Tibial nerve (tissue), 4 donors: ENCODE results near the gene PRL. TPM values are rescaled to one million over a fixed set of nuclear protein-coding genes. Genes with fewer than 3 reads are reported as not detected.

ENCODE experiments used
- DNase-seq, 2 donors: peaks; one replicate each; pipeline ENCODE4 v3.0.0-alpha.2; 2019; ENCODE audit warnings: low spot score in 2 of 2
- H3K27ac ChIP-seq, 4 donors: fragments of 200-600 bp; sonication (generic) in 3 of 4; one replicate each; pipeline ENCODE4 v1.5.1; 2017 to 2019; ENCODE audit warnings: mild to moderate bottlenecking in 1 of 4
- H3K27me3 ChIP-seq, 2 donors: fragments of 200-600 bp; sonication (generic) in 1 of 2; one replicate each; pipeline versions ENCODE4 v1.5.1 to v1.6.0; 2017 to 2019
- H3K36me3 ChIP-seq, 3 donors: fragments of 200-600 bp; sonication (generic); one replicate each; pipeline ENCODE4 v1.5.1; 2018 to 2019
- H3K4me1 ChIP-seq, 4 donors: fragments of 200-600 bp; sonication (generic) in 3 of 4; one replicate each; pipeline ENCODE4 v1.5.1; 2017 to 2019
- H3K4me3 ChIP-seq, 4 donors: fragments of 200-600 bp; sonication (generic) in 3 of 4; one replicate each; pipeline ENCODE4 v1.5.1; 2017 to 2019; ENCODE audit warnings: mild to moderate bottlenecking in 1 of 4, moderate library complexity in 1 of 4
- H3K9me3 ChIP-seq, 4 donors: fragments of 200-600 bp; sonication (generic) in 3 of 4; one replicate each; pipeline ENCODE4 v1.5.1; 2017 to 2019
- CTCF ChIP-seq, 5 experiments: fragments of 200-600 bp in 3 of 5; fragments of 450-650 bp in 2 of 5; sonication (generic) in 3 of 5; IDR thresholded peaks; one replicate each; pipeline ENCODE4 v1.5.1; 2016 to 2019; ENCODE audit warnings: antibody characterized with exemption in 5 of 5, mild to moderate bottlenecking in 3 of 5, moderate library complexity in 2 of 5
- EP300 ChIP-seq, 2 donors: sonication (generic); formaldehyde crosslinking; IDR thresholded peaks; one replicate each; pipeline ENCODE4 v1.6.1; 2017; ENCODE audit warnings: antibody characterized with exemption in 2 of 2, mild to moderate bottlenecking in 1 of 2
- POLR2A ChIP-seq, 2 donors: fragments of 450-650 bp; IDR thresholded peaks; one replicate each; pipeline ENCODE4 v1.6.1; 2017; ENCODE audit warnings: antibody characterized with exemption in 2 of 2, mild to moderate bottlenecking in 2 of 2, moderate library complexity in 2 of 2
- WGBS, 2 donors: methylation state at CpG; one replicate each; pipeline ENCODE4 v1.1.5; 2018; 5-methylcytosine and 5-hydroxymethylcytosine counted together
- total RNA-seq, 4 donors: library from RNA; depleted of rRNA; stranded (reverse); fragments of >200 nt; gene quantifications; one replicate each; pipeline ENCODE4 v1.1.0, GENCODE V29; 2016

Gene PRL
- total RNA-seq, 4 donors from 2014 or later: not detected

- DNase-seq: no peak
- WGBS, 2 donors: 89 to 93% methylated on average over 2 of the region's 2 CpGs
Measured at GRCh38 chr6:22308939-22309338, 12.1 kb upstream of the PRL start.

GRCh38 chr6:22306741-22307466, 10.1 kb upstream of the PRL start:
- 82 to 83% methylated on average over 3 of the region's 3 CpGs for WGBS, 2 donors
- Histone ChIP-seq H3K4me1 (no peaks in the 10 kb centered on the region), H3K9me3 (peaks cover 0 to 20% (median 3%) of the 10 kb centered on the region in 4 donors), H3K36me3 (no peaks in the 10 kb centered on the region), H3K27ac (no peak overlapping the region), H3K27me3 (no peaks in the 10 kb centered on the region), H3K4me3 (no peak overlapping the region)
- no peak for DNase-seq
- TF ChIP-seq POLR2A (IDR thresholded peaks at IDR 0.05) (no peak), CTCF (IDR thresholded peaks at IDR 0.05) (no peak), EP300 (IDR thresholded peaks at IDR 0.05) (no peak)

More at GRCh38 chr6:22308939-22309338, 12.1 kb upstream of the PRL start:
- TF ChIP-seq CTCF (IDR thresholded peaks at IDR 0.05) (no peak), POLR2A (IDR thresholded peaks at IDR 0.05) (no peak), EP300 (IDR thresholded peaks at IDR 0.05) (no peak)
- H3K9me3 ChIP-seq: peaks cover 0 to 37% (median 3%) of the 10 kb centered on the region in 4 donors
- no peak overlapping the region for H3K4me3 ChIP-seq
- no peaks in the 10 kb centered on the region for H3K27me3 ChIP-seq
- H3K27ac ChIP-seq: no peak overlapping the region
- H3K4me1 ChIP-seq: no peaks in the 10 kb centered on the region
- no peaks in the 10 kb centered on the region for H3K36me3 ChIP-seq

- Histone ChIP-seq H3K4me1 (peaks cover 0 to 6% (median 0%) of the 10 kb centered on the region in 4 donors), H3K27ac (no peak overlapping the region)
- 28 to 41% methylated on average over 1 of the region's 1 CpG for WGBS, 2 donors
Measured at GRCh38 chr6:22302838-22303237, 6.0 kb upstream of the PRL start.

GRCh38 chr6:22300273-22300998, 3.6 kb upstream of the PRL start:
- Histone ChIP-seq H3K27ac (no peak overlapping the region), H3K27me3 (no peaks in the 10 kb centered on the region), H3K9me3 (no peaks in the 10 kb centered on the region), H3K4me3 (no peak overlapping the region), H3K36me3 (no peaks in the 10 kb centered on the region), H3K4me1 (peaks cover 0 to 6% (median 0%) of the 10 kb centered on the region in 4 donors)
- DNase-seq: no peak
- WGBS, 2 donors: 47 to 60% methylated on average over 4 of the region's 4 CpGs
- TF ChIP-seq CTCF (IDR thresholded peaks at IDR 0.05) (no peak), POLR2A (IDR thresholded peaks at IDR 0.05) (no peak), EP300 (IDR thresholded peaks at IDR 0.05) (no peak)

More at GRCh38 chr6:22302838-22303237, 6.0 kb upstream of the PRL start:
- no peak for DNase-seq
- no peak for TF ChIP-seq POLR2A (IDR thresholded peaks at IDR 0.05)
- no peak for TF ChIP-seq EP300 (IDR thresholded peaks at IDR 0.05)
- TF ChIP-seq CTCF (IDR thresholded peaks at IDR 0.05): no peak
- Histone ChIP-seq H3K36me3 (no peaks in the 10 kb centered on the region), H3K9me3 (no peaks in the 10 kb centered on the region), H3K4me3 (no peak overlapping the region), H3K27me3 (no peaks in the 10 kb centered on the region)

GRCh38 chr6:22298475-22298890, 1.6 kb upstream of the PRL start:
- H3K4me1 ChIP-seq: peaks cover 0 to 6% (median 0%) of the 10 kb centered on the region in 4 donors
- H3K36me3 ChIP-seq: no peaks in the 10 kb centered on the region
- no peak overlapping the region for H3K27ac ChIP-seq
- no peaks in the 10 kb centered on the region for H3K9me3 ChIP-seq
- TF ChIP-seq CTCF (IDR thresholded peaks at IDR 0.05): no peak
- no peak for TF ChIP-seq EP300 (IDR thresholded peaks at IDR 0.05)
- TF ChIP-seq POLR2A (IDR thresholded peaks at IDR 0.05): no peak
- no peak overlapping the region for H3K4me3 ChIP-seq
- no peaks in the 10 kb centered on the region for H3K27me3 ChIP-seq
- WGBS, 2 donors: 85 to 92% methylated on average over 1 of the region's 1 CpG
- DNase-seq: no peak
